C4-2B (cell line): Measurements from ENCODE around the gene TSPAN31.
"Not testable (repeated sequence)": the region's sequence is repeated elsewhere in the genome, so short reads cannot be mapped to it uniquely, and the experiment has no call there.

ENCODE experiments used
- H3K27ac ChIP-seq: fragments of 450-650 bp; 2 replicates; pipeline ENCODE4 v1.5.1; 2017
- ZFX ChIP-seq: fragments of 450-650 bp; IDR thresholded peaks from 2 replicates; pipeline ENCODE4 v1.6.1; 2017
- TF ChIP-seq, protein P1 (sequence below): fragments of 450-650 bp; conservative IDR thresholded peaks from 2 replicates; pipeline ENCODE4 v1.5.1; 2017; ENCODE audit warnings: mild to moderate bottlenecking

TSPAN31 gene

DNA sequence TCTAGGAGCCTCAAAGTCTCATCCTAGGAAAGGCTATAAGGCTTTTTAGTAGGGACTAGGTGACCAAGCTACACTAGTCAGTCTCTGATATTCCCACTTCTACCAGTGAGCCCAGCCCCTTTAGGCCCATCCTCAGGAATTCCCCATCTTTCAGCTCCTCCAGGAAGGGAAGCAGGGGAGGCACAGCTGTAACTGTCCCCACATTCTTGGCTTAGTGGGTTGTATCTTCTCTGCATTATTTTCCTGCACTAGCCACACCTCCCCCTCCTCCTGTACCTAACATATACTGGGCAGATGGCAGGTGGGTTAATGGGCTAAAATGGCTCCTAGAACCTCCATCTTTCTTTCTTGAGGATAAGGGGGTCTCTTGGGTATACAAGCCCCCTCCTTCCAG is 22.5 kb downstream of the TSPAN31 start:
- no peak overlapping the region for H3K27ac ChIP-seq
- no peak for TF ChIP-seq ZFX
- TF ChIP-seq, protein P1, sequence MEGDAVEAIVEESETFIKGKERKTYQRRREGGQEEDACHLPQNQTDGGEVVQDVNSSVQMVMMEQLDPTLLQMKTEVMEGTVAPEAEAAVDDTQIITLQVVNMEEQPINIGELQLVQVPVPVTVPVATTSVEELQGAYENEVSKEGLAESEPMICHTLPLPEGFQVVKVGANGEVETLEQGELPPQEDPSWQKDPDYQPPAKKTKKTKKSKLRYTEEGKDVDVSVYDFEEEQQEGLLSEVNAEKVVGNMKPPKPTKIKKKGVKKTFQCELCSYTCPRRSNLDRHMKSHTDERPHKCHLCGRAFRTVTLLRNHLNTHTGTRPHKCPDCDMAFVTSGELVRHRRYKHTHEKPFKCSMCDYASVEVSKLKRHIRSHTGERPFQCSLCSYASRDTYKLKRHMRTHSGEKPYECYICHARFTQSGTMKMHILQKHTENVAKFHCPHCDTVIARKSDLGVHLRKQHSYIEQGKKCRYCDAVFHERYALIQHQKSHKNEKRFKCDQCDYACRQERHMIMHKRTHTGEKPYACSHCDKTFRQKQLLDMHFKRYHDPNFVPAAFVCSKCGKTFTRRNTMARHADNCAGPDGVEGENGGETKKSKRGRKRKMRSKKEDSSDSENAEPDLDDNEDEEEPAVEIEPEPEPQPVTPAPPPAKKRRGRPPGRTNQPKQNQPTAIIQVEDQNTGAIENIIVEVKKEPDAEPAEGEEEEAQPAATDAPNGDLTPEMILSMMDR, result no peak

DNA sequence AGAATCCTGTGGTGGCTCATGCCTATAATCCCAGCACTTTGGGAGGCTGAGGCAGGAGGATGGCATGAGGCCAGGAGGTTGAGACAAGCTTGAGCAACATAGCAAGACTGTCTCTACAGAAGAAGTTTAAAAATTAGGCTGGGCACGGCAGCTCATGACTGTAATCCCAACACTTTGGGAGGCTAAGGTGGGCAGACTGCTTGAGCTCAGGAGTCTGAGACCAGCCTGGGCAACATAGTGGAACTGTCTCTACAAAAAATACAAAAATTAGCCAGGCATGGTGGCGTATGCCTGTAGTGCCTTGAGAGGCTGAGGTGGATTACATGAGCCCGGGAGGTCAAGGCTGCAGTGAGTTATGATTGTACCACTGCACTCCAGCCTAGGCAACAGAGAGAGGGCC is 23.0 kb downstream of the TSPAN31 start:
- TF ChIP-seq, protein P1, result no peak
- TF ChIP-seq ZFX, result no peak
- H3K27ac ChIP-seq, result no peak overlapping the region

DNA sequence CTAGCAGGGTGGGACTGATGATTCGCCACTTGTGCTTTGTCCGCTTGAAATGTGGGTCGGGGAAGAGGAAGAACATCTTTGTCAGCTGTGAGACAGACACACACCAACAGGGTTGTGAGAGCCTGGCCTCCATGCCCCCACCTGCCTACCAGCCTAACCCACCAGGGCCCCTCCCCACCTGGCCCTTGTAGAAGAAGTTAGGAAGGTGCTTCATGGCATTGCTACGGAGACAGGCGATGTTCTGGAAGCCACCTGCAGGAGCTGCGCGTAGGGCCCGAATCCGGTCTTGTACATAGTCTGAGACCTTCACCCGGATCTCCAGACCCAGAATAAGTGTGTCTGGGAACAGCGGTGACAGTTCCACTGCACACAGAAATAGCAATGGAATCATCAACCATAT is 24.8 kb downstream of the TSPAN31 start:
- TF ChIP-seq, protein P1, result no peak
- no peak for TF ChIP-seq ZFX
- no peak overlapping the region for H3K27ac ChIP-seq

DNA sequence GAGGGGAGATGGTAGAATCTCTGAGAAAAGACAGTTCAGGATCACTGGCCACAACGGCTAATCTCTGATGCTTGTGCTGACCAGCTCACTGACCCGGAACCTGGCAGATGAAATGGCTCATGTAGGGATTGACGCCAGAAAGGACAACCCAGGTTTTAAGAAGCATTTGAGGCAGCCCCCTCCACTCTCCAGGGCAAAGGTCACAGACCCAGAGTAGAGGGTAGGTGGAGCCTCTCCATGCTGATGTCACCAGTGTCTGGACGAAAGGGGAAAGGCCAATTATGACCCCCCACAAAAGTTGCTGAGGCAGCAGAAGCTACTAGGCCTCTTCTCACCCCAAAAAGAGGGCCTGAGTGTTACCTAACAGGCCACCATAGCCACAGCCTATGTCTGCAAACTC is 25.9 kb downstream of the TSPAN31 start:
- no peak for TF ChIP-seq ZFX
- TF ChIP-seq, protein P1, result no peak
- peak overlapping the region; percentile 97; the same call in 1 of the 2 replicates for H3K27ac ChIP-seq

DNA sequence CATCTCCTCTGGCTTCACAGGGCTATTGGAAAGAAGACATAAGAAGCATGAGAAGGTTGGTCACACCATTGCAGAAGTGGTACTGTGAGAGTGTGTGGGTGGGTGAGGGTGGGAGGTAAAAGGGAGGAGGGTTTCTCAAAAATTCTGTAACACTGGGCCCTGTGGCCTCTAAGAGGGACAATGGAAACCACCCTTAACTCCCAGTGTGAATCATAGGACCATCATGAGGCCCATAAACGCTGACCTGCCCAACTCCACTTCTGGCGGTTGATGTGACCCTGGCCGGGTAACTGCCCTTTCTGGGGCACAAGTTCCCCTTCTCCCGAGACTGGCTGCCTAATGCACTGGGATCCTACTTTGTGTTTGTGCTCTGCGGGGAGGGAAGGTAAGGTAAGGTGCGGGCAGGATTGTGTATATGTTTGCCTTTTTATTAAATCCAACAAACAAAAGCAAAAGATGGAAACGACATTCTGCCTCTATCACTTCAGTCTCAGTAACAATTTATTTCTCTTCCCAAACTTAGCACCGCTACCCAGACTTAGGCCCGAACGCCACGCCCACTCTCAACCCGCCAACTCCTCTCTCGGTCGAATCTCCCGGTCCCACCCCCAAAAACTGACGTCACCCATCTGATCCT is 26.5 kb downstream of the TSPAN31 start:
- peak overlapping the region; percentile 97 for H3K27ac ChIP-seq
- no peak for TF ChIP-seq ZFX
- TF ChIP-seq, protein P1, result no peak

DNA sequence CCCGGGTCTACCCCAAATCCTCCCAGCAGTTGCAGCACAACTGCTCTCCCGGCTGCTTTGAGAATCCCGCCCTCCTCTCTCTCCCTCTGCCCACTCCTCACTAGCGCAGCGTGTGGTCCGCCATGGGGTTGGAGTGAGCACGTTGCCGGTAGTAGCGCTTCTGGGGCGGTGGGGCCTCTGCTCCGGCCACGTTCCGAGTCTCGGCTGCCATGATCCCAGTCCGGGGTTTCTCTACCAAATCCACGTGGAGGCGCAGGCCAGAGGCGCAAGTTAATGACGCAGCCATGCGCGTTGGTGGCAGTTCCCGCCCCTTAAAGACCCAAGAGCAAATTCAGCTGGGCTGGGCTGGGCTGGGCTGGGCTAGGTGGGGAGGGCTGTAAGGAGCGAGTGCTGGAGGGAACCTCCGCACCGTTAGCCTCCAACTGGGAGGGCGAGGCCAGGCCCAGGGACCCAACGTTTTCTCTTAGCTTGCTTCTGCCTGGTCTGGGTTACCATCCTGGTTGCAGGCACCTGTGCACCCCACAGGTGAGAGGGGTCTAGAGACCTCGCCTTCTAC is 27.1 kb downstream of the TSPAN31 start, which contains the start of gene METTL1:
METTL1 (minus strand) TSS at position 233 of the 556 bp plus-strand sequence; CDS start at position 211, 22 bp downstream.
- TF ChIP-seq ZFX, result peak; percentile 67
- TF ChIP-seq, protein P1, result no peak
- peak within 1 kb of the TSS; percentile 97 for H3K27ac ChIP-seq

DNA sequence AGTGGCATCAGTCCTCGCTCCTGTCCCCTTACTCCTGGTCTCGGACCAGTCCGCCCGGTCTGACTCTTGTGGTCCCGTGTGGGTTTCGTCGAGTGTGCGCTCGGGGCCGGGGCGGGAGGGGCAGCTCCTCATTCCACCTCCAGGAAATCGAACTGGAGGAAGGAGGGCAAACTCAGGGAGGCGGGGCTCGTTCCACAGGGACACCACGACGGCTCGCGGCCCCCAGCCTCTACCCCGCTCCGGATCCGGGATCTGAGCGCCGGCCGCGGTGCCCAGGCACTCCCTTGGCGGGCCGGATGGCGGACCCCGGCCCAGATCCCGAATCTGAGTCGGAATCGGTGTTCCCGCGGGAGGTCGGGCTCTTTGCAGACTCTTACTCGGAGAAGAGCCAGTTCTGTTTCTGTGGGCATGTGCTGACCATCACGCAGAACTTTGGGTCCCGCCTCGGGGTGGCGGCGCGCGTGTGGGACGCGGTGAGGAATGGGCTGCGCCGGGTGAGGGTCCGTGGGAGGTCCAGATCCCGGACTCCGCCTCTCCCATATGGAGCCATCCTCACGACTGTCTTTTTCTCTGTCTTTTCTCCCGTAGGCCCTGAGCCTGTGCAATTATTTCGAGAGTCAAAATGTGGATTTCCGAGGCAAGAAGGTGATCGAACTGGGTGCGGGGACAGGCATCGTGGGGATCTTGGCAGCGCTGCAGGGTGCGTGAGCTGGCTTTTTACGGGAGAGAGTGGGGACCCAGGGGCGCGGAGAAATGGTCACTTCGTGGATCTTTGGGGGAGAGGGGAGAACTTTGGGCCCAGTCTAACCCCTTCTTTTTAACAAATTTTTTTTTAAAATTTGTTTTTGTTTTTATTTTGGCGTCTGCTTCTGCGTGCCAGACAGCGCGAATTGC is 27.8 kb downstream of the TSPAN31 start, which contains the start of gene EEF1AKMT3:
EEF1AKMT3 (plus strand) TSS at position 186 of the 894 bp plus-strand sequence; CDS start at position 297, 111 bp downstream.
- peak within 1 kb of the TSS; percentile 97 for H3K27ac ChIP-seq
- TF ChIP-seq, protein P1, result no peak
- peak; percentile 60; the same call in 1 of the 2 replicates for TF ChIP-seq ZFX

DNA sequence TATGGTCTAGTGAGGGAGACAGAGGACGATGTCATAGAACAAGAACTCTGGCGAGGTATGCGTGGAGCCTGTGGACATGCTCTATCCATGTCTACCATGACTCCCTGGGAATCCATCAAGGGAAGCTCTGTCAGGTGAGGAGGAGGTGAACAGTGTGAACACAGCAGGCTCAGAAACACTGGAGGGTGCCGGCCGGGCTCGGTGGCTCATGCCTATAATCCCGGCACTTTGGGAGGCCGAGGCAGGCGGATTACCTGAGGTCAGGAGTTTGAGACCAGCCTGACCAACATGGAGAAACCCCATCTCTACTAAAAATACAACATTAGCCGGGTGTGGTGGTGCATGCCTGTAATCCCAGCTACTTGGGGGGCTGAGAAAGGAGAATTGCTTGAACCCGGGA is 29.8 kb downstream of the TSPAN31 start:
- H3K27ac ChIP-seq, result not testable (repeated sequence)
